ENCODE data around the gene ZNF423. TPM values are rescaled to one million over a fixed set of nuclear protein-coding genes. Genes with fewer than 3 reads are reported as not detected.

Gene ZNF423
- total RNA-seq, 1 experiment from 2014 or later: 0.20 TPM

DNA sequence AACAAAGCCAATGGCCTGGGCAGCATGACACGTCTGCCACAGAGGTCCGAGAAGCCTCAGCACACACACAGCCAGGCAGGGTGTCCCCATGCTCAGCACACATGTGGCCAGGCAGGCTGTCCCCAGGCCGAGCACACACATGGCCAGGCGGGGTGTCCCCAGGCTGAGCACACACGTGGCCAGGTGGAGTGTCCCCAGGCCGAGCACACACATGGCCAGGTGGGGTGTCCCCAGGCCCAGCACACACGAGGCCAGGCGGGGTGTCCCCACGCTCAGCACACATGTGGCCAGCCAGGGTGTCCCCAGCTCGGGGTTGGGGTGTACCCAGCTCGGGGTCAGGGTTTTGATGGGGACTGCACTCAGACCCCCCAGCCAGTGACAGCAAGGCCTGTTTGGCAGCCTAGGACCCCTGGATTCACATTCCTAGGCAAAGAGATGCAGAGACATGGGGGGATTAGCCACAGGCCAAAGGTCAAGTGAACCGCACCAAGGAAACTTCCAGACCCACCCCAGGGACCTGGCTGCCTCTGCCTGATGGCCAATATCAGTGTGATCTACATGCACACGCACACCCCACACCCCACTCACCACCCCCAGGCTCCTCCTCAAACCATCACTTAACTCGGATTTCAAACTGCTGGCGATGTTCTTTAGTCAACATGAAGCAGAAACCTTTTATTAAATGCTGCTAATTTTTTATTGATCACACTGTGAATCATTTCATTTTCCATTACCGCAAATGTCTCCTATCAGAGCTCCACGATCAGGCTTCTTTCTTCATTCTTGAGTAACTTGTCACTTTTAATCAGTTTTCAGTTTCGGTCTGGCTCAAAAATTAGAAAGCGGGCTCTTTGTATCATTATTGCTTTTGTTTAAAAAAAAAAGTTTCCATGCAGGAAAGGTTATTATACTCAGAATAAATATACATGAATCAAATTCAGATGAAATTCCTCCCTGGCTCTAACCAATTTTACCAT is 111.4 kb downstream of the ZNF423 start:
- CTCF ChIA-PET: no interaction called here
- H3K9me3 Mint-ChIP-seq (ENCODE audit: unreplicated experiment): no peaks in the 10 kb centered on the region
- H3K36me3 Mint-ChIP-seq (ENCODE audit: insufficient read depth, unreplicated experiment): no peaks in the 10 kb centered on the region
- no peak overlapping the region for H3K4me3 Mint-ChIP-seq (ENCODE audit: unreplicated experiment)
- H3K27me3 Mint-ChIP-seq (ENCODE audit: insufficient read depth, unreplicated experiment): peaks cover 28% of the 10 kb centered on the region
- DNase-seq: no peak
- Histone ChIP-seq H3K36me3 (ENCODE audit: control insufficient read depth, insufficient read depth, low read length) (no peaks in the 10 kb centered on the region), H3K4me3 (ENCODE audit: low read depth, low read length) (no peak overlapping the region), H3K27me3 (replicated peaks; ENCODE audit: control insufficient read depth, insufficient read depth, low read length) (no peaks in the 10 kb centered on the region), H3K4me1 (no peaks in the 10 kb centered on the region), H3K9me3 (no peaks in the 10 kb centered on the region)
- POLR2A ChIA-PET: no interaction called here
- no peak overlapping the region for H3K27ac Mint-ChIP-seq (ENCODE audit: unreplicated experiment)
- TF ChIP-seq, protein P1, sequence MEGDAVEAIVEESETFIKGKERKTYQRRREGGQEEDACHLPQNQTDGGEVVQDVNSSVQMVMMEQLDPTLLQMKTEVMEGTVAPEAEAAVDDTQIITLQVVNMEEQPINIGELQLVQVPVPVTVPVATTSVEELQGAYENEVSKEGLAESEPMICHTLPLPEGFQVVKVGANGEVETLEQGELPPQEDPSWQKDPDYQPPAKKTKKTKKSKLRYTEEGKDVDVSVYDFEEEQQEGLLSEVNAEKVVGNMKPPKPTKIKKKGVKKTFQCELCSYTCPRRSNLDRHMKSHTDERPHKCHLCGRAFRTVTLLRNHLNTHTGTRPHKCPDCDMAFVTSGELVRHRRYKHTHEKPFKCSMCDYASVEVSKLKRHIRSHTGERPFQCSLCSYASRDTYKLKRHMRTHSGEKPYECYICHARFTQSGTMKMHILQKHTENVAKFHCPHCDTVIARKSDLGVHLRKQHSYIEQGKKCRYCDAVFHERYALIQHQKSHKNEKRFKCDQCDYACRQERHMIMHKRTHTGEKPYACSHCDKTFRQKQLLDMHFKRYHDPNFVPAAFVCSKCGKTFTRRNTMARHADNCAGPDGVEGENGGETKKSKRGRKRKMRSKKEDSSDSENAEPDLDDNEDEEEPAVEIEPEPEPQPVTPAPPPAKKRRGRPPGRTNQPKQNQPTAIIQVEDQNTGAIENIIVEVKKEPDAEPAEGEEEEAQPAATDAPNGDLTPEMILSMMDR (IDR thresholded peaks at IDR 0.05; ENCODE audit: insufficient read depth in 1 of 2, low read depth in 1 of 2, low read length in 1 of 2, severe bottlenecking in 1 of 2, unreplicated experiment in 1 of 2): no peak
- no peaks in the 10 kb centered on the region for H3K4me1 Mint-ChIP-seq (ENCODE audit: low read depth, unreplicated experiment)
- intact Hi-C loops (cut with micrococcal nuclease; ENCODE audit: unreplicated experiment): no loop called here
- no TSS peak for BruUV-seq (replicated peaks)

DNA sequence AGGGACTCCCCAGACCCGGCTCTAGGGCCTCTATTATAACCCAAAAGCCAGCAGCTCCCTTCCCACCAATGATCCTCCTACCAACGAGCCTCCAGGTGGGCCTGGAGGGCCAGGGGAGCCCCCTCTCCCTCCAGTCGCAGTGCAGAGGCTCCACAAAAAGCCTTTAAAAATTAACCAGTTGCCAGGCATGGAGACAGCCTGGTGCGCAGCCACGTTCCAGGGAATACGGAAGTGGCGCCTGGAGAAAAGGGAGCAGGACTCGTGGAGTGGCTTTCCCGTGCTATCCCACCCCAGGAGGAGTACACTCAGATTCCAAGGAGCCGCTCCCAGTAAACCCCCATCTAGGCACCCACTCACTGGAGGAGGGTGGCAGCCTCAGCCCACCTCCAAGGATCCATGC is 112.3 kb downstream of the ZNF423 start:
- Mint-ChIP-seq H3K9me3 (ENCODE audit: unreplicated experiment) (no peaks in the 10 kb centered on the region), H3K4me1 (ENCODE audit: low read depth, unreplicated experiment) (no peaks in the 10 kb centered on the region), H3K27me3 (ENCODE audit: insufficient read depth, unreplicated experiment) (peaks cover 24% of the 10 kb centered on the region), H3K36me3 (ENCODE audit: insufficient read depth, unreplicated experiment) (no peaks in the 10 kb centered on the region), H3K4me3 (ENCODE audit: unreplicated experiment) (no peak overlapping the region), H3K27ac (ENCODE audit: unreplicated experiment) (no peak overlapping the region)
- H3K36me3 ChIP-seq (ENCODE audit: control insufficient read depth, insufficient read depth, low read length): no peaks in the 10 kb centered on the region
- DNase-seq: no peak
- no peaks in the 10 kb centered on the region for H3K9me3 ChIP-seq
- intact Hi-C loops (cut with micrococcal nuclease; ENCODE audit: unreplicated experiment): no loop called here
- no TSS peak for BruUV-seq (replicated peaks)
- TF ChIP-seq, protein P1 (IDR thresholded peaks at IDR 0.05; ENCODE audit: insufficient read depth in 1 of 2, low read depth in 1 of 2, low read length in 1 of 2, severe bottlenecking in 1 of 2, unreplicated experiment in 1 of 2): no peak
- CTCF ChIA-PET: no interaction called here
- H3K4me3 ChIP-seq (ENCODE audit: low read depth, low read length): no peak overlapping the region
- POLR2A ChIA-PET: no interaction called here
- no peaks in the 10 kb centered on the region for H3K4me1 ChIP-seq
- H3K27me3 ChIP-seq (replicated peaks; ENCODE audit: control insufficient read depth, insufficient read depth, low read length): no peaks in the 10 kb centered on the region

DNA sequence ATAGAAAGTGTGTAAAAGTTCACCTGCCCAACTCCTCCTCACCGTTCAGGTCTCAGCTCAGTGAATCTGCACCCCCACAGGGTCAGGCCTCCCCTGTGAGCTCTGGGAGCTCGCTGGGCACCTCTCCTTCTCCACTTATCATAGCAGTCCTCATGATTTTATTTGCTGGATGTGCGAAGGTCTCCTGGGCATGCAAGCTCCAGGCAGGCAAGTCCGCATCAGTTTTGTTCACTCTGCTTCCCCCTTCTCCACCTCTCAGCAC is 112.8 kb downstream of the ZNF423 start:
- Mint-ChIP-seq H3K9me3 (ENCODE audit: unreplicated experiment) (no peaks in the 10 kb centered on the region), H3K27ac (ENCODE audit: unreplicated experiment) (no peak overlapping the region), H3K4me1 (ENCODE audit: low read depth, unreplicated experiment) (no peaks in the 10 kb centered on the region), H3K27me3 (ENCODE audit: insufficient read depth, unreplicated experiment) (peaks cover 22% of the 10 kb centered on the region), H3K4me3 (ENCODE audit: unreplicated experiment) (no peak overlapping the region), H3K36me3 (ENCODE audit: insufficient read depth, unreplicated experiment) (no peaks in the 10 kb centered on the region)
- no peak overlapping the region for H3K4me3 ChIP-seq (ENCODE audit: low read depth, low read length)
- BruUV-seq (replicated peaks): no TSS peak
- H3K4me1 ChIP-seq: no peaks in the 10 kb centered on the region
- no peaks in the 10 kb centered on the region for H3K36me3 ChIP-seq (ENCODE audit: control insufficient read depth, insufficient read depth, low read length)
- TF ChIP-seq, protein P1 (IDR thresholded peaks at IDR 0.05; ENCODE audit: insufficient read depth in 1 of 2, low read depth in 1 of 2, low read length in 1 of 2, severe bottlenecking in 1 of 2, unreplicated experiment in 1 of 2): no peak
- no peaks in the 10 kb centered on the region for H3K9me3 ChIP-seq
- intact Hi-C loops (cut with micrococcal nuclease; ENCODE audit: unreplicated experiment): no loop called here
- POLR2A ChIA-PET: no interaction called here
- DNase-seq: no peak
- CTCF ChIA-PET: no interaction called here
- H3K27me3 ChIP-seq (replicated peaks; ENCODE audit: control insufficient read depth, insufficient read depth, low read length): no peaks in the 10 kb centered on the region
